Pancreas (tissue), 10 donors: ENCODE results near the gene SIX5. TPM values are rescaled to one million over a fixed set of nuclear protein-coding genes. Genes with fewer than 3 reads are reported as not detected.
"Not testable (repeated sequence)": the region's sequence is repeated elsewhere in the genome, so short reads cannot be mapped to it uniquely, and the experiment has no call there.

Experiments used
- ATAC-seq, 4 donors: fragments of 200-7000 bp; cut with Tn5 transposase; one replicate each; pipeline versions ENCODE4 v1.8.0 to v1.9.1; 2020; ENCODE audit warnings: mild to moderate bottlenecking in 4 of 4, moderate library complexity in 4 of 4
- DNase-seq, 6 donors: peaks; one replicate each; pipeline ENCODE4 v3.0.0-alpha.2; 2020
- FAIRE-seq: peaks from 2 replicates; lab custom pipeline; 2012; peaks lifted over from hg19 to GRCh38; lab: Jason Lieb, UNC
- H3K27ac ChIP-seq, 4 donors: fragments of 200-600 bp; sonication (generic); 1 replicate in 3 of 4; 2 replicates in 1 of 4; pipeline versions ENCODE4 v1.5.0 to v1.8.0; 2020
- H3K27me3 ChIP-seq, 4 donors: fragments of 200-600 bp; one replicate each; pipeline ENCODE4 v1.8.0; 2021
- H3K36me3 ChIP-seq, 3 donors: fragments of 200-600 bp; sonication (generic) in 1 of 3; one replicate each; pipeline versions ENCODE4 v1.5.0 to v1.8.0; 2020 to 2021
- H3K4me1 ChIP-seq, 3 donors: fragments of 200-600 bp; one replicate each; pipeline ENCODE4 v1.8.0; 2021
- H3K4me3 ChIP-seq, 4 donors: fragments of 200-600 bp; sonication (generic) in 2 of 4; one replicate each; pipeline versions ENCODE4 v1.5.0 to v1.8.0; 2020 to 2021
- H3K9me3 ChIP-seq, 4 donors: fragments of 200-600 bp; one replicate each; pipeline ENCODE4 v1.8.0; 2021
- WGBS, 2 donors: extraction: QIAGEN DNeasy Blood & Tissue Kit; methylation state at CpG; one replicate each; pipeline ENCODE4 v1.1.7; 2013; 5-methylcytosine and 5-hydroxymethylcytosine counted together
- intact Hi-C, 3 donors: fragments of 100-400 bp; cut with DNase I; formaldehyde crosslinking; loops; one replicate each; pipeline versions ENCODE4 v1.11.1 to v1.14.2; 2022
- polyA plus RNA-seq, 2 donors: library from polyadenylated mRNA; stranded (reverse); fragments of 200-250 nt; gene quantifications; one replicate each; pipeline ENCODE4 v1.2.3, GENCODE V29; 2013
- total RNA-seq, 6 donors: library from RNA; stranded (reverse); fragmentation: NEBNext Ultra II Directional in 4 of 6; extraction: Animal tissue kit (Norgen Biotek cat#: 25700) in 4 of 6; gene quantifications; one replicate each; pipeline versions ENCODE4 v1.2.1 to v1.2.4, GENCODE V29; 2021 to 2023
- TF ChIP-seq, protein P1 (sequence below), 4 donors: fragments of 200-600 bp; sonication (generic) in 3 of 4; IDR thresholded peaks; one replicate each; pipeline versions ENCODE4 v1.5.0 to v1.8.0; 2021; ENCODE audit warnings: antibody characterized with exemption in 4 of 4
- donor health status: healthy with polysubstance abuse.
- donor health status: DM: no; HTN: no; CAD: no; lungs with moderate emphysema.
- donor health status: DM: no; HTN: no; CAD: no.
- donor health status: control.
- donor health status: control.
- donor health status: Bipolar disorder and iron deficiency.
- donor health status: DM: yes; HTN: yes; CAD: no.
- donor health status: DM: no; HTN: no; CAD: no.
- donor health status: DM: no; HTN: no; CAD: no.
- donor health status: DM: yes; HTN: yes; CAD: no.

SIX5 gene
- total and polyA plus RNA-seq, 8 donors: 18.7 to 42.5 (median 28.0) TPM

DNA sequence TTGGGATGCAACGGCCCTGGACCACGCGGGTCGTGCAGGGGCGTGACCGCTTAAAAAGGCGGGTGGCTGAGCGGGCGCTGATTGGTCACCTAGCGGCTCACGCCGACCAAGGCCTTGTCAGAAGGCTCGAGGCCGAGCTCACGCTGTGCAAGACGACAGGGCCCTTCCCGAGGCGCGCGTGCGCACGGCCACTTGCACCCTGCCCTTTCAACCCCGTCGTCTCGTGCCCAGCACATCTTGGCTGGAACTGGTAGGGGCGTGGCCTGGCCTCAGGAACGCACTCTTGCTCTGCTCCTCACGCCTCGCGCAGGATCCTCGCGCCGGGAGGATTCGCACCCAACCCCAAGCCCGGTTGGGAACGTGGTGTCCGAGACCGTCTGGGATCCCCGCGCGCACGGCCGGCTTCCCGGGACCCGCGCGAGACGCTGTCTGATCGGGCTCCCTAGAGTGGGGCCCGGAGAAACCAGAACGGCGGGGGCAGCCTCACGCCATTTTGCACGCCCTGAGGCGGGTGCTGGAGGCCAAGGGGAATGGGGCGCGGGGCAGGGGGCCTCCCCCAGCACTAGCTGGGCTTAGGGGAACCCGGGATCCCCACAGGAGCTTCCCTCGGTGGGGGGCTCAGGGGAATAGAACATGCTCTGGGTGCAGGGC is 35.8 kb downstream of the SIX5 start, which contains the start of gene MEIOSIN:
Gene MEIOSIN (plus strand): TSS at position 280 of the 651 bp plus-strand sequence. CDS start 1,938 bp downstream, outside the sequence.
- ATAC-seq (no peak), FAIRE-seq (no peak)

DNA sequence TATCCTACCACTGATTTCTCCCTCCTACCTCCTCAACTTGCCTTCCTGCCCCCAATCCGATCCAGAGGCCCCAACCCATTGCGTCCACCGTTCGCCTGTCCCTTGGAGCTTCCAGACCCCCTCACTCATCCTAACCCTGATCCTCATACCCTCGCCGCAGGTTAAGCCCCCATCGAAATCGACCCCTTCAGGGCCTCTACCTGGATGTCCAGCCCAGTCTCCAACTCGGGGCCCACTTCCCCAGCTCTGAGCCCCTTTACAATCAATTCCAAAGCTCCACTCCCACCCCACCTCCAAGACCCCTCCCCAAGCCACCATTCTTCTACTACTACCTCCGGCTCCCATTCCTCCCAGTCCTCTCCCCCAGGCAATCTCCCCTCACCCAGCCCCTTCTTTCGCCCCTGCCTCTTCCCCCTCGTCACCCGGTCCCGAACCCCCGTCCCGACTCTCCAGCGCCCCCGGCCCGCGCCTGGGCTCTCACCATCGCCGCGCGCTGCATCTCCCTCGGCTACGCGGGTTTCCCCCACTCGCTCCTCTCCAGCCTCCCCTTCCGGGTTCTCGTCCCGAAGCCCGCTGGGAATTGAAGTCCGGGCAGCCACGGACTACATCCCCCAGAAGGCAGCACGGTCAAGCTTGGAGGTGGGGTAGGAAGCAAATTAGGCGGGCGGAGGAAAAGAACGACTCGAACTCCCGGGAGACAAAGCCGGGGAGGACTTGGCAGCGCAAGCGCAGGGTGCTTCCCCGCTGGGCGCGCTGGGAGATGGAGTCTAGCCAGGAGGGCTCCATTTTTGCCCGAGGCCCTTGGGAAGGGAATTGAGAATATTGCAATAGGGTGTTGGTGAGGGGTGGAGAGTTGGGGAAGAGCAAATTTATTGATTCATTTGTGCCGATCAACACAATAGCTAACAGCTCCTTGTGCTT is 38.4 kb downstream of the SIX5 start, which contains the start of gene FBXO46:
Gene FBXO46 (minus strand): TSS at position 529 of the 921 bp plus-strand sequence. CDS start 17,401 bp downstream, outside the sequence.
- DNase-seq: peak; percentile 88 to 98 (median 98)
- peak; percentile 95 to 99 (median 98) for ATAC-seq
- peaks cover 4 to 10% (median 8%) of the 10 kb centered on the region in 3 donors for H3K4me1 ChIP-seq
- H3K9me3 ChIP-seq: no peaks in the 10 kb centered on the region
- intact Hi-C loops: no loop called here
- TF ChIP-seq, protein P1, sequence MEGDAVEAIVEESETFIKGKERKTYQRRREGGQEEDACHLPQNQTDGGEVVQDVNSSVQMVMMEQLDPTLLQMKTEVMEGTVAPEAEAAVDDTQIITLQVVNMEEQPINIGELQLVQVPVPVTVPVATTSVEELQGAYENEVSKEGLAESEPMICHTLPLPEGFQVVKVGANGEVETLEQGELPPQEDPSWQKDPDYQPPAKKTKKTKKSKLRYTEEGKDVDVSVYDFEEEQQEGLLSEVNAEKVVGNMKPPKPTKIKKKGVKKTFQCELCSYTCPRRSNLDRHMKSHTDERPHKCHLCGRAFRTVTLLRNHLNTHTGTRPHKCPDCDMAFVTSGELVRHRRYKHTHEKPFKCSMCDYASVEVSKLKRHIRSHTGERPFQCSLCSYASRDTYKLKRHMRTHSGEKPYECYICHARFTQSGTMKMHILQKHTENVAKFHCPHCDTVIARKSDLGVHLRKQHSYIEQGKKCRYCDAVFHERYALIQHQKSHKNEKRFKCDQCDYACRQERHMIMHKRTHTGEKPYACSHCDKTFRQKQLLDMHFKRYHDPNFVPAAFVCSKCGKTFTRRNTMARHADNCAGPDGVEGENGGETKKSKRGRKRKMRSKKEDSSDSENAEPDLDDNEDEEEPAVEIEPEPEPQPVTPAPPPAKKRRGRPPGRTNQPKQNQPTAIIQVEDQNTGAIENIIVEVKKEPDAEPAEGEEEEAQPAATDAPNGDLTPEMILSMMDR (IDR thresholded peaks at IDR 0.05): no peak
- peak within 1 kb of the TSS in 2 of 4 donors; percentile 57 to 63 for H3K27ac ChIP-seq
- 0 to 1% methylated on average over 48 of the region's 48 CpGs for WGBS, 2 donors
- no peaks in the 10 kb centered on the region for H3K27me3 ChIP-seq
- peak within 1 kb of the TSS; percentile 44 to 77 (median 58) for H3K4me3 ChIP-seq
- H3K36me3 ChIP-seq: no peaks in the 10 kb centered on the region
- peak; percentile 95 for FAIRE-seq

More for the DNA sequence above, 35.8 kb downstream of the SIX5 start, which contains the start of gene MEIOSIN:
- Histone ChIP-seq H3K36me3 (no peaks in the 10 kb centered on the region), H3K27me3 (no peaks in the 10 kb centered on the region), H3K9me3 (no peaks in the 10 kb centered on the region), H3K4me1 (peaks cover 4 to 10% (median 8%) of the 10 kb centered on the region in 3 donors), H3K27ac (no peak within 1 kb of the TSS), H3K4me3 (no peak within 1 kb of the TSS)
- intact Hi-C loops: no loop called here
- DNase-seq: peak in 3 of 6 donors; percentile 18 to 74 (median 52)
- 89 to 90% methylated on average over 57 to 59 of the region's 59 CpGs for WGBS, 2 donors
- TF ChIP-seq, protein P1 (IDR thresholded peaks at IDR 0.05): no peak

DNA sequence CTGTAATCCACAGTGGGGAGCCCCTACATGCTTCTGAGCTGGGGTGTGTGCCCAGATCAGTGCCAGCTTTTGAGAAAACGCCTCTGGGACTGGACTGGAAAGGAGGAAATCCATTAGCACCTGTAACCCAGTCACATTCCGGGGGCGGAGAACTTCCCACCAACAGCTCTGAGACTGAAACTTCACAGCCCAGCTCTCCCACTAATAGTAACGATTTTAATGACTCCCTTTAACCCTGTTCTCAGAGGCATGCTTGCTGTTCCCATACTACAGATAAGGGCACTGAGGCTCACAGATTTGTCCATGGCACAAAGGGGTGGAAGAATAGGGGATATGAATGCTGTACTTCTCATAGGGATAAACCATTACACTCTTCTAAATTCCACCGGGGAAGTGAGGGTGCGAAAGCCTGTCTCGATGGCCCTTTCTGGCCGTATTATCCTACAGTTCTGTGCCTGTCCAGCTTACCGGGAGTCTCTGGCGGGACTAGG is 39.2 kb downstream of the SIX5 start:
- Histone ChIP-seq H3K9me3 (no peaks in the 10 kb centered on the region), H3K4me3 (peak overlapping the region; percentile 44 to 77 (median 58)), H3K27me3 (no peaks in the 10 kb centered on the region), H3K4me1 (peaks cover 4 to 10% (median 8%) of the 10 kb centered on the region in 3 donors), H3K36me3 (no peaks in the 10 kb centered on the region), H3K27ac (peak overlapping the region in 2 of 4 donors; percentile 9 to 57)
- WGBS, 2 donors: 2% methylated on average over 10 of the region's 10 CpGs
- DNase-seq (peak in 1 of 6 donors; percentile 30), FAIRE-seq (no peak), ATAC-seq (peak; percentile 2 to 19 (median 6))
- TF ChIP-seq, protein P1 (IDR thresholded peaks at IDR 0.05): no peak
- intact Hi-C loops: no loop called here

DNA sequence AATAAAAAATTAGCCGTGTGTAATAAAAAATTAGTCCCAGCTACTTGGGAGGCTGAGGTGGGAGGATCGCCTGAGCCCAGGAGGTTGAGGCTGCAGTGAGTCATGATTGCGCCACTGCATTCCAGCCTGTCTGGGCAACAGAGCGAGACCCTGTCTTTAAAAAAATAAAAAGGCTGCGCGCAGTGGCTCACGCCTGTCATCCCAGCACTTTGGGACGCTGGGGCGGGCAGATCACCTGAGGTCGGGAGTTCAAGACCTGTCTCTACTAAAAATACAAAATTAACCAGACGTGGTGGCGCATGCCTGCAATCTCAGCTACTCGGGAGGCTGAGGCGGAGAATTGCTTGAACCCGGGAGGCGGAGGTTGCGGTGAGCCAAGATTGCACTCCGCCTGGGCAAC is 40.4 kb downstream of the SIX5 start:
- intact Hi-C loops, FAIRE-seq, H3K4me3 ChIP-seq, H3K4me1 ChIP-seq, H3K9me3 ChIP-seq, DNase-seq, H3K36me3 ChIP-seq, ATAC-seq, H3K27ac ChIP-seq, H3K27me3 ChIP-seq: not testable (repeated sequence)
- WGBS, 2 donors: 93% methylated on average over 18 of the region's 18 CpGs

DNA sequence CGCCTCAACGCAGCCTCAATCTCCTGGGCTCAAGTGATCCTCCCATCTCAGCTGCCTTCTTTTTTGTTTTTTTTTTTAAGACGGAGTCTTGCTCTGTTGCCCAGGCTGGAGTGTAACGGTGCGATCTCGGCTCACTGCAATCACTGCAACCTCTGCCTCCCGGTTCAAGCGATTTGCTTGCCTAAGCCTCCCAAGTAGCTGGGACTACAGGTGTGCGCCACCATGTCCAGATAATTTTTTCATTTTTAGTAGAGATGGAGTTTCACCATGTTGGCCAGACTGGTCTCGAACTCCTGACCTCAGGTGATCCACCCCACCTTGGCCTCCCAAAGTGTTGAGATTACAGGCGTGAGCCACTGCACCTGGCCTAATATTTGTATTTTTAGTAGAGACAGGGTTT is 49.0 kb downstream of the SIX5 start:
- DNase-seq, H3K36me3 ChIP-seq, intact Hi-C loops, H3K9me3 ChIP-seq, FAIRE-seq, ATAC-seq, H3K4me3 ChIP-seq, H3K27me3 ChIP-seq: not testable (repeated sequence)
- Histone ChIP-seq H3K27ac (peak overlapping the region; percentile 28 to 66 (median 61)), H3K4me1 (peaks cover 0 to 14% (median 8%) of the 10 kb centered on the region in 3 donors)
- WGBS, 2 donors: 86 to 89% methylated on average over 11 of the region's 11 CpGs
